Activated T-helper 2 cell treated with anti-CD3 and anti-CD28 coated beads, Interferon-gamma antibody, Interleukin-2, Interleukin-4, amounts not matched to agents 10 μg/mL and 5 μg/mL and 100 μg/mL, durations not matched to agents 14 hours and 24 hours and 36 hours (primary cell): ENCODE measurements around the gene LRRFIP1. TPM values are rescaled to one million over a fixed set of nuclear protein-coding genes. Genes with fewer than 3 reads are reported as not detected.
A peak's percentile ranks its signal among the peaks of the same experiment; 100 is the strongest.
"Not testable (repeated sequence)": the region's sequence is repeated elsewhere in the genome, so short reads cannot be mapped to it uniquely, and the experiment has no call there.

Experiments
- DNase-seq: peaks from one replicate; pipeline ENCODE4 v3.0.0; 2021; ENCODE audit warnings: low spot score
- H3K27ac Mint-ChIP-seq: one replicate; pipeline ENCODE4 v1.8.0; 2021; ENCODE audit warnings: mixed read lengths
- H3K27me3 Mint-ChIP-seq: one replicate; pipeline ENCODE4 v1.8.0; 2021; ENCODE audit warnings: low read depth, mixed read lengths
- H3K36me3 Mint-ChIP-seq: one replicate; pipeline ENCODE4 v1.8.0; 2021; ENCODE audit warnings: low read depth, mixed read lengths
- H3K4me1 Mint-ChIP-seq: one replicate; pipeline ENCODE4 v1.8.0; 2021; ENCODE audit warnings: low read depth, mixed read lengths
- H3K4me3 Mint-ChIP-seq: one replicate; pipeline ENCODE4 v1.8.0; 2021; ENCODE audit warnings: low read depth, mild to moderate bottlenecking, moderate library complexity, mixed read lengths
- H3K9me3 Mint-ChIP-seq: one replicate; pipeline ENCODE4 v1.8.0; 2021; ENCODE audit warnings: mixed read lengths
- intact Hi-C: fragments of 100-400 bp; cut with micrococcal nuclease; formaldehyde crosslinking; loops from one replicate; pipeline ENCODE4 v1.15.1; 2023
- total RNA-seq: library from RNA; stranded (reverse); gene quantifications from 2 replicates; pipeline ENCODE4 v1.2.3, GENCODE V29; 2022

Gene LRRFIP1
- total RNA-seq, 1 donor from 2014 or later, result 256 TPM

DNA sequence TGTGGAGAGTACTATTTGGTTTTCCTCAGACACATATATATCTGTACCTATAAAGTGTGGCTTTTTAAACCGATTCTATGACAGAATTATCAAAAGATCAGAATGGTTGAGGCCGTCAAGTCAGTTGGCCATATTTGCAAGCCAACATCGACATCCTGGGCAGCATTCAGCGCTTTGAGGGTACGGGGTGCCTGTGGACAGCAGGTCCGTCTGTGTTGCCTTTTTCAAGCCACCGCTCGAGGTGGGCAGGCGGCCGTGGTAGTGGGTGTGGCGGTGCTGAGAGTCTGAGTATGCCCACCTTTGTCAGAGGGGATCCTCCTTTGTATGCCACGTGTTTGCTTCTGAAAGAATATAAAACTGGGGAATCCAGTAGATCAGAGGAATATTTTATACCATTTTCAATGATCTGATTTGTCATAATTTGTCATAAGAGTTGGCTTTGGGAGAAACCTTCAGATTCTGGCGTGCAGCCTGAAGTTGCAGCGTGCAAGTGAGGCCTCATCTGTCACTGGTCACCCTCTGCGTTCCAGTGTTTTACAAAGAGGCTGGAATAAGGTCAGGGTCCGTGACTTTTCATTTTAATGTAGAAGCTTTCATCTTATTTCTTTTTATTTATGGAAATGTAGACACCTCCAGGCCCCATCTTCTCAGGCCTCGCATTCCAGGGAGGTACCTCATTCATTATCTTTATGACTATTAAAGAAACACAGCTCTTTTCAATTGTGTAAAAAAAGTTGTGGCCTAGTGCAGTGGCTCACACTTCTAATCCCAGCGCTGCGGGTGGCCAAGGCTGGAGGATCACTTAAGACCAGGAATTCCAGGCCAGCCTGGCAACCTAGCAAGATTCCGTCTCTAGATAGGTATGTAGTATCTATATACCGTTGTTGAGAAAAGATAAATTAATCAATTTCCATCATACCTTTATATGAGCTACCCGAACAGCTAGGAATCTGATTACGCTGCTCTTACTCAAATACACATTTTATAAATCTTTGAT is 133.4 kb downstream of the LRRFIP1 start:
- H3K27me3 Mint-ChIP-seq, result no peaks in the 10 kb centered on the region
- intact Hi-C loops, result no loop called here
- no peak overlapping the region for H3K27ac Mint-ChIP-seq
- no peak overlapping the region for H3K4me3 Mint-ChIP-seq
- no peaks in the 10 kb centered on the region for H3K9me3 Mint-ChIP-seq
- DNase-seq, result no peak
- H3K4me1 Mint-ChIP-seq, result peaks cover 6% of the 10 kb centered on the region
- H3K36me3 Mint-ChIP-seq, result peaks cover 74% of the 10 kb centered on the region

DNA sequence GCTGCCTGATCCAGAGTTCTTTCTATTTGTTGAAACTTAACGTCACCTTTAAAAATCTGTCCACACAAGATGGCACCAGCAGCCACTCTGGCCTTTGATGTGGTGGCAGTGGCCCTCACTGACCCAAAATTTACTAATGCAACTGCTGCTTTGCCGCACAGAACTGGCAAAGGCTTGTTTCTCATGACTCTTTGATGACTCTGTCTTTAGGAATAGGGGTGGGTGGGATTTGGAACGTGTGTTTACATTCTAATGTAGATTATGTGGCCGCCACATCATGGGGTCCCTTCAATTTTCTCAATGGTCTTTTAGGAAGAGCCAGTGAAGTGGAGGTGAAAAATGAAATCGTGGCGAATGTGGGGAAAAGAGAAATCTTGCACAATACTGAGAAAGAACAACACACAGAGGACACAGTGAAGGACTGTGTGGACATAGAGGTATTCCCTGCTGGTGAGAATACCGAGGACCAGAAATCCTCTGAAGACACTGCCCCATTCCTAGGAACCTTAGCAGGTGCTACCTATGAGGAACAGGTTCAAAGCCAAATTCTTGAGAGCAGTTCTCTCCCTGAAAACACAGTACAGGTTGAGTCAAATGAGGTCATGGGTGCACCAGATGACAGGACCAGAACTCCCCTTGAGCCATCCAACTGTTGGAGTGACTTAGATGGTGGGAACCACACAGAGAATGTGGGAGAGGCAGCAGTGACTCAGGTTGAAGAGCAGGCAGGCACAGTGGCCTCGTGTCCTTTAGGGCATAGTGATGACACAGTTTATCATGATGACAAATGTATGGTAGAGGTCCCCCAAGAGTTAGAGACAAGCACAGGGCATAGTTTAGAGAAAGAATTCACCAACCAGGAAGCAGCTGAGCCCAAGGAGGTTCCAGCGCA is 135.2 kb downstream of the LRRFIP1 start:
- peak overlapping the region; percentile 72 for H3K27ac Mint-ChIP-seq
- H3K4me3 Mint-ChIP-seq, DNase-seq, H3K9me3 Mint-ChIP-seq, intact Hi-C loops, H3K4me1 Mint-ChIP-seq, H3K27me3 Mint-ChIP-seq: not testable (repeated sequence)
- H3K36me3 Mint-ChIP-seq, result peaks cover 67% of the 10 kb centered on the region

DNA sequence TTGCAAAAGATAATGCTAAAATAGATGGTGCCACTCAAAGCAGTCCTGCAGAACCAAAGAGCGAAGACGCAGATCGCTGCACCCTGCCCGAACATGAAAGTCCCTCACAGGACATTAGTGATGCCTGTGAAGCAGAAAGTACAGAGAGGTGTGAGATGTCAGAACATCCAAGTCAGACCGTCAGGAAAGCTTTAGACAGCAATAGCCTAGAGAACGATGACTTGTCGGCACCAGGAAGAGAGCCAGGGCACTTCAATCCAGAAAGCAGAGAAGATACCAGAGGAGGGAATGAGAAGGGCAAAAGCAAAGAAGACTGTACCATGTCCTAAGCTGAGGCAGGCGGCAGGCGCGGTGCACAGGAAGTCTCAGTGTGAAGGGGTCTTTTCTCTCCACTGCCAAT is 136.4 kb downstream of the LRRFIP1 start:
- intact Hi-C loops, result no loop called here
- Mint-ChIP-seq H3K9me3 (no peaks in the 10 kb centered on the region), H3K36me3 (peaks cover 65% of the 10 kb centered on the region), H3K27ac (no peak overlapping the region), H3K4me3 (no peak overlapping the region), H3K4me1 (peaks cover 6% of the 10 kb centered on the region), H3K27me3 (no peaks in the 10 kb centered on the region)
- DNase-seq, result no peak

DNA sequence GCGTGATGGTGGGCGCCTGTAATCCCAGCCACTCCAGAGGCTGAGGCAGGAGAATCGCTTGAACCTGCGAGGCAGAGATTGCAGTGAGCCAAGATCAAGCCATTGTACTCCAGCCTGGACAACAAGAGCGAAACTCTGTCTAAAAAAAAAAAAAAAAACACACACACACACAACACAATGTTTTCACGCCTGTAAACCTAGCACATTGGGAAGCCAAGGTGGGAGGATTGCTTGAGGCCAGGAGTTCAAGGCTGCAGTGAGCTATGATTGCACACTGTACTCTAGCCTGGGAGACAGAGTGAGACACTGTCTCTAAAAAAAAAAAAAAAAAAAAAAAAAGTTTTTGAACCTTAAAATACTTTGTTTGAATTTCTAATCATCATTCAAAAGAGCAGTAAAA is 137.7 kb downstream of the LRRFIP1 start:
- intact Hi-C loops, H3K9me3 Mint-ChIP-seq: not testable (repeated sequence)
- peaks cover 63% of the 10 kb centered on the region for H3K36me3 Mint-ChIP-seq

DNA sequence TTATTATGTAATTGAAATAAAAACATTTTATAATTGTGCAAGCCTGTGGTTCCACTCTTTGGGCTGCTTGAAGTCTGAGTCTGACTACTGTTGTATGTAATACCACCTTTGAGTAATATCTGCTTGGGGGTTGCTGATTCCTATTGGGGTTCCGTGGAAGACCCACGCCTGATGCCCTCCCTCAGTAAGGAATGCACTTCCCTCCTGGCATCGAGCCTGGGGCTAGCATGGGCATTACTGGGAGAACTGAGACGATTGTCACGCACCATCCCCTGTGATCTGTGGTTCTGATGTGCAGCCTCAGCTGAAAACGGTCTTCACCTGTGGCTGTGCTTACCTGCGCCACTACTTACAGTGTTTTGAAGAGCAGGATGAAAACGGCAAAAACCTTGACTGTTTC is 138.5 kb downstream of the LRRFIP1 start:
- H3K36me3 Mint-ChIP-seq, result peaks cover 59% of the 10 kb centered on the region
- intact Hi-C loops, result no loop called here
- no peaks in the 10 kb centered on the region for H3K27me3 Mint-ChIP-seq
- H3K27ac Mint-ChIP-seq, result no peak overlapping the region
- H3K9me3 Mint-ChIP-seq, result no peaks in the 10 kb centered on the region
- H3K4me1 Mint-ChIP-seq, result peaks cover 6% of the 10 kb centered on the region
- no peak overlapping the region for H3K4me3 Mint-ChIP-seq
- no peak for DNase-seq

More for the DNA sequence above, 137.7 kb downstream of the LRRFIP1 start:
- H3K4me1 Mint-ChIP-seq, H3K27ac Mint-ChIP-seq, H3K4me3 Mint-ChIP-seq, DNase-seq, H3K27me3 Mint-ChIP-seq: not testable (repeated sequence)

DNA sequence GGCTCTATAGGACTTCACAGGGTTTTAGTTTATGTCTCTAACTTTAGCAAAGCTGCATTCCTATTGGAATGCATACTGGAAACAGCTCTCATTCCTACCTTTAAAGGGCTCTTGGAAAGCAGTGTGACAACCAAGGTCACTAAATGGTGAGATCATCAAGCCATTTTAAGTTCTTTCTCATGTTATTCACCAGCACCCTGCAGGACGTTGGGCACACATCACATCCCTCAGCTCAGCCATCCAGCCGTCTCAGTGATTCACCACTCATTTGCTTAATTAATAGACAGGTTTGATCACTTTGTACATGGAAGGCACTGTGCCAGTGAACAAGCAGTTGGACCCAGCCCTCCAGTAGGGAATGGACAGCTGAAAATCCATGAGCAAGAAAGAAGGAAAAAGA is 139.0 kb downstream of the LRRFIP1 start:
- no peak overlapping the region for H3K4me3 Mint-ChIP-seq
- H3K36me3 Mint-ChIP-seq, result peaks cover 55% of the 10 kb centered on the region
- peaks cover 6% of the 10 kb centered on the region for H3K4me1 Mint-ChIP-seq
- no peak for DNase-seq
- no peak overlapping the region for H3K27ac Mint-ChIP-seq
- intact Hi-C loops, result no loop called here
- no peaks in the 10 kb centered on the region for H3K27me3 Mint-ChIP-seq
- no peaks in the 10 kb centered on the region for H3K9me3 Mint-ChIP-seq

DNA sequence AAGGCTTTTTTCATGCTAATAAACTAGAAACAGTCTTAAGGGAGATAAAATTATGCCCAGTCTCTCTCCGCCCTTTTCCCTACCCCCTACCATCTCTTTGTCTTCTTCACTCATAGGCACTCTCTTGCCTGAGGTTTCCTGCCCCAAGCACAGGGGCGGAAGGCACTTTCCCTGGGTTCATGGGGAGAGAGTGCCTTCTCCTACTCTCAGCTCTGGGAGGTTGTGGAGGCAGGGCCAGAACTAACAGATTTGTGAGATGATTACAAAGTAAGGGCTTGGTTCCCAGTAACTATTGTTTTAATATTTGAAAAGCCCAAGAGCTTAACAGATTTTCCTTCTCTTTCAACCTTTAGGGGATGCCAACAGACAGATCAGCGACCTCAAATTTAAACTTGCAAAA is 145.1 kb downstream of the LRRFIP1 start:
- Mint-ChIP-seq H3K27me3 (no peaks in the 10 kb centered on the region), H3K9me3 (no peaks in the 10 kb centered on the region), H3K27ac (peak overlapping the region; percentile 23), H3K36me3 (peaks cover 68% of the 10 kb centered on the region), H3K4me3 (no peak overlapping the region), H3K4me1 (no peaks in the 10 kb centered on the region)
- intact Hi-C loops, result loop anchor here (10.0 kb wide), 1 partner anchor 258 kb away; no protein-coding TSS in a partner anchor
- DNase-seq, result no peak

DNA sequence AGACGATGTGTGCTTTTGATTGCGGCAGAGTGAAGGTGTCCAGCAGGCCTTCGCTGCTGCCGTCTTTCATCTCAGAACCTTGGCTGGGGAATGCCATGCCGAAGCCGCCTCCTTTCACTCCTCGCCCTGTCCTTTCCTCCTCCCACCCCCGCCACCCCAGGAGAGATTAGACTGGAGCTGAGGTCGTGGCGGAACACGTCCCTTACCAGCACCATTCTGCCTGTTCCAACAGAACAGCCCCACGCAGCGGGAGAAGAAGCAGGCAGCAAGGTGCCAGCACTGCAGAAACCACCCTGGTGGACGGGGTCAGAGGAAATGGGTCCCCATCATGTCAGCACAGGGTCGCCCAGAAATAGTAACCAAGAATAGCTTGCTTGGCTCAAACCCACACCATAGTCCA is 146.4 kb downstream of the LRRFIP1 start:
- no peaks in the 10 kb centered on the region for H3K27me3 Mint-ChIP-seq
- no peaks in the 10 kb centered on the region for H3K4me1 Mint-ChIP-seq
- intact Hi-C loops, result loop anchor here (1.0 to 10.0 kb wide), 2 partner anchors 101 to 259 kb away; no protein-coding TSS in a partner anchor
- H3K36me3 Mint-ChIP-seq, result peaks cover 72% of the 10 kb centered on the region
- no peak for DNase-seq
- H3K27ac Mint-ChIP-seq, result no peak overlapping the region
- no peak overlapping the region for H3K4me3 Mint-ChIP-seq
- no peaks in the 10 kb centered on the region for H3K9me3 Mint-ChIP-seq

DNA sequence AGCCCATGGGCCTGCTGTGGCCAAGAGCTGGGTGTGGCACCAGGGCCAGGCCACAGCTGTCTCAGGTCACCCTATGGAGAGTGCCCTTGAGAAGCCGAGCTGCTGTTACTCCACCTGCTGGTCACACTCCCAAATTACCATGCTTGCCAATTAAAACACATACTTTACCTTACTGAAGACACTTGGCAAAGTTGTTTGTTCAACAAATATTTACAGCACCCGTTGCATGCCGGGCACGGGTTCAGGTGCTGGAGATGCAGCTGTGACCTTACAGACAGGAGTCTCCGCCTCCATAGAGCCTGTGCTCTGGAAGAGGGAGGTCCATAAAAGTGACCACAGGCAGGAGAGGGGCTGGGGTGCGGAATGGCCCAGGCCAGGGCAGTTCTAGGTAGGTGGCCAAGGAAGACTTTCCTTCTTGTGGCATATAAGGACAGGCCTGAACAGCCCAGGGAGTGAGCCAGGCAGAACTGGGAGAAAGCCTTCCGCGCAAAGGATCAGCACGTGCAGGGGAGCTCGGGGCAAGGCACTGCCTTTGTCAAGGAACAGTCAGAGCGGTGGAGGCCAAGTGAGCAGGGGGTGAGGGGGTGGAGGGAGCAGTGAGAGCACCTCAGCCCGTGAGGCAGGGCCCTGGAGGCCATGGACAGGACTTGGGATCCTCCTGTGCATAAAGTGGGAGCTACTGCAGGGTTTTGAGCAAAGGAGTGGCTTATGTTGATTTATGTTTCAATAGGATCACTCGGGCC is 147.6 kb downstream of the LRRFIP1 start:
- DNase-seq, result peak; percentile 33
- H3K4me3 Mint-ChIP-seq, result no peak overlapping the region
- intact Hi-C loops, result loop anchor here (1.0 to 10.0 kb wide), 2 partner anchors 102 to 260 kb away; no protein-coding TSS in a partner anchor
- H3K27me3 Mint-ChIP-seq, result no peaks in the 10 kb centered on the region
- no peaks in the 10 kb centered on the region for H3K9me3 Mint-ChIP-seq
- no peaks in the 10 kb centered on the region for H3K4me1 Mint-ChIP-seq
- peaks cover 74% of the 10 kb centered on the region for H3K36me3 Mint-ChIP-seq
- peak overlapping the region; percentile 45 for H3K27ac Mint-ChIP-seq

DNA sequence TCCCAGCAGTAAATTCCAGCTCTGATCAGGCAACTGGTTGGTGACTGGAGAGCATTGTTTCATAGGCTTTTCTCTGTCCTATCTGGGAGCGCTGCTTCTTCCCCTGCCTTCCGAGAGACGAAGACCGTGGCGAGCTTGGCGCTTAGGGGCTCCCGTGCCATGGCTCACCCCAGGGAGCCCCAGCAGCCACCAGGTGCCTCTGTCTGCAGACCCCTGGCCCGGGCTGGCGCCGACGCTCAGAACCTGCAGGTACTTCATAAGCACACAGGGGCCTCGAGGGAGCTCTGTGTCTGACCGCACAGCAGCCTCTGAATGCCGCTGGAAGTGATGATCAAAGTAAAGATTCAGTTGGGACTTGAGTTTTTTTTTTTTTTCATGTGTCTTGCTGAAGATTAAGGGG is 152.1 kb downstream of the LRRFIP1 start:
- H3K27ac Mint-ChIP-seq, result no peak overlapping the region
- intact Hi-C loops, result loop anchor here (10.0 kb wide), 1 partner anchor 265 kb away; no protein-coding TSS in a partner anchor
- H3K36me3 Mint-ChIP-seq, result peaks cover 90% of the 10 kb centered on the region
- no peaks in the 10 kb centered on the region for H3K4me1 Mint-ChIP-seq
- H3K27me3 Mint-ChIP-seq, result no peaks in the 10 kb centered on the region
- DNase-seq, result no peak
- H3K4me3 Mint-ChIP-seq, result no peak overlapping the region
- H3K9me3 Mint-ChIP-seq, result no peaks in the 10 kb centered on the region

DNA sequence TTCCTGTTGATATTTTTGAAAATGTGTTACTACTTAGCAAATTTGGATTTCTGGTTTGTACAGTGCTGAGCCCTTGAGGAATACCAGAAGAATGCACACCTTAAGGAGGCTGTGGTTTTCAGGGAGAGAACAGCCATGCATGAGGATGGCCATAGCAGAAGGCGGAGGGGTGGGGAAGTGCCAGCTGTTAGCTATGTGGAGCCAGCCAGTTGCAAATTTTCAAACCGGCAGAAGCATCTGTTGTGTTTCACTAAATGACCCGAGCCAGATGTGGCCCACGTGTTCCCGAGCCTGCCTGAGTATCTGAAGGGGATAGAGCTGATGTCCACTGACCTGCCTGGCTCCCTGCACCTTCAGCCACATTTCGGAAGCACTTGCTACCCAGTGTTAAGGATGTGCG is 154.8 kb downstream of the LRRFIP1 start:
- DNase-seq, result no peak
- H3K27me3 Mint-ChIP-seq, result no peaks in the 10 kb centered on the region
- H3K36me3 Mint-ChIP-seq, result peaks cover 93% of the 10 kb centered on the region
- peaks cover 10% of the 10 kb centered on the region for H3K9me3 Mint-ChIP-seq
- H3K4me1 Mint-ChIP-seq, result no peaks in the 10 kb centered on the region
- intact Hi-C loops, result no loop called here
- H3K27ac Mint-ChIP-seq, result no peak overlapping the region
- H3K4me3 Mint-ChIP-seq, result no peak overlapping the region

DNA sequence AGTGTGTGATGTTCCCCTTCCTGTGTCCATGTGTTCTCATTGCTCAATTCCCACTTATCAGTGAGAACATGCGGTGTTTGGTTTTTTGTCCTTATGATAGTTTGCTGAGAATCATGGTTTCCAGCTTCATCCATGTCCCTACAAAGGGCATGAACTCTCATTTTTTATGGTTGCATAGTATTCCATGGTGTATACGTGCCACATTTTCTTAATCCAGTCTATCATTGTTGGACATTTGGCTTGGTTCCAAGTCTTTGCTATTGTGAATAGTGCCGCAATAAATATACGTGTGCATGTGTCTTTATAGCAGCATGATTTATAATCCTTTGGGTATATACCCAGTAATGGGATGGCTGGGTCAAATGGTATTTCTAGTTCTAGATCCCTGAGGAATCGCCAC is 156.3 kb downstream of the LRRFIP1 start:
- H3K4me1 Mint-ChIP-seq, DNase-seq, H3K27me3 Mint-ChIP-seq, H3K4me3 Mint-ChIP-seq, H3K27ac Mint-ChIP-seq, intact Hi-C loops: not testable (repeated sequence)
- peaks cover 13% of the 10 kb centered on the region for H3K9me3 Mint-ChIP-seq
- peaks cover 89% of the 10 kb centered on the region for H3K36me3 Mint-ChIP-seq
